Measurements from ENCODE around the gene RMRP.
"Not testable (repeated sequence)": the region's sequence is repeated elsewhere in the genome, so short reads cannot be mapped to it uniquely, and the experiment has no call there.

- not testable (repeated sequence) for TF ChIP-seq EZH2 (IDR thresholded peaks at IDR 0.05; ENCODE audit: borderline replicate concordance)
- TF ChIP-seq, protein P1, sequence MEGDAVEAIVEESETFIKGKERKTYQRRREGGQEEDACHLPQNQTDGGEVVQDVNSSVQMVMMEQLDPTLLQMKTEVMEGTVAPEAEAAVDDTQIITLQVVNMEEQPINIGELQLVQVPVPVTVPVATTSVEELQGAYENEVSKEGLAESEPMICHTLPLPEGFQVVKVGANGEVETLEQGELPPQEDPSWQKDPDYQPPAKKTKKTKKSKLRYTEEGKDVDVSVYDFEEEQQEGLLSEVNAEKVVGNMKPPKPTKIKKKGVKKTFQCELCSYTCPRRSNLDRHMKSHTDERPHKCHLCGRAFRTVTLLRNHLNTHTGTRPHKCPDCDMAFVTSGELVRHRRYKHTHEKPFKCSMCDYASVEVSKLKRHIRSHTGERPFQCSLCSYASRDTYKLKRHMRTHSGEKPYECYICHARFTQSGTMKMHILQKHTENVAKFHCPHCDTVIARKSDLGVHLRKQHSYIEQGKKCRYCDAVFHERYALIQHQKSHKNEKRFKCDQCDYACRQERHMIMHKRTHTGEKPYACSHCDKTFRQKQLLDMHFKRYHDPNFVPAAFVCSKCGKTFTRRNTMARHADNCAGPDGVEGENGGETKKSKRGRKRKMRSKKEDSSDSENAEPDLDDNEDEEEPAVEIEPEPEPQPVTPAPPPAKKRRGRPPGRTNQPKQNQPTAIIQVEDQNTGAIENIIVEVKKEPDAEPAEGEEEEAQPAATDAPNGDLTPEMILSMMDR (IDR thresholded peaks at IDR 0.05; ENCODE audit: poor library complexity), result not testable (repeated sequence)
These were observed 17.4 kb downstream of the RMRP start for GRCh38 chr9:35640431-35640830.
